ENCODE results near the gene SSC5D. TPM values are rescaled to one million over a fixed set of nuclear protein-coding genes. Genes with fewer than 3 reads are reported as not detected.

The SSC5D gene
- total RNA-seq, 4 donors from 2014 or later: 0.64 to 6.2 (median 3.0) TPM

GRCh38 chr19:55508120-55508519 is 19.9 kb downstream of the SSC5D start:
- H3K4me3 ChIP-seq (ENCODE audit: low read depth, poor library complexity, severe bottlenecking): no peak overlapping the region
- 76 to 77% methylated on average over 10 of the region's 10 CpGs for WGBS, 2 donors
- TF ChIP-seq CTCF (IDR thresholded peaks at IDR 0.05): no peak
- TF ChIP-seq POLR2A (IDR thresholded peaks at IDR 0.05): no peak
- no peak for DNase-seq (ENCODE audit: low spot score in 2 of 2)
- intact Hi-C loops (cut with DNase I; ENCODE audit: low total_unique reads): no loop called here

GRCh38 chr19:55516878-55517620 is 28.8 kb downstream of the SSC5D start:
- intact Hi-C loops (cut with DNase I; ENCODE audit: low total_unique reads): loop anchor here (5.0 to 10.0 kb wide), 2 partner anchors 98 to 115 kb away; no protein-coding TSS in a partner anchor
- WGBS, 2 donors: 9 to 11% methylated on average over 58 of the region's 61 CpGs

GRCh38 chr19:55519451-55520311 is 31.4 kb downstream of the SSC5D start:
- intact Hi-C loops (cut with DNase I; ENCODE audit: low total_unique reads): loop anchor here (5.0 to 10.0 kb wide), 2 partner anchors 95 to 113 kb away; no protein-coding TSS in a partner anchor
- no peak for TF ChIP-seq POLR2A (IDR thresholded peaks at IDR 0.05)
- TF ChIP-seq CTCF (IDR thresholded peaks at IDR 0.05): peak in 1 of 3 donors; percentile 15
- no peak for DNase-seq (ENCODE audit: low spot score in 2 of 2)
- 77 to 83% methylated on average over 10 of the region's 10 CpGs for WGBS, 2 donors
- no peak overlapping the region for H3K4me3 ChIP-seq (ENCODE audit: low read depth, poor library complexity, severe bottlenecking)

More at GRCh38 chr19:55516878-55517620, 28.8 kb downstream of the SSC5D start:
- TF ChIP-seq CTCF (IDR thresholded peaks at IDR 0.05) (peak in 1 of 3 donors; percentile 62), POLR2A (IDR thresholded peaks at IDR 0.05) (no peak)
- no peak overlapping the region for H3K4me3 ChIP-seq (ENCODE audit: low read depth, poor library complexity, severe bottlenecking)
- DNase-seq (ENCODE audit: low spot score in 2 of 2): peak; percentile 90 to 99

DNA sequence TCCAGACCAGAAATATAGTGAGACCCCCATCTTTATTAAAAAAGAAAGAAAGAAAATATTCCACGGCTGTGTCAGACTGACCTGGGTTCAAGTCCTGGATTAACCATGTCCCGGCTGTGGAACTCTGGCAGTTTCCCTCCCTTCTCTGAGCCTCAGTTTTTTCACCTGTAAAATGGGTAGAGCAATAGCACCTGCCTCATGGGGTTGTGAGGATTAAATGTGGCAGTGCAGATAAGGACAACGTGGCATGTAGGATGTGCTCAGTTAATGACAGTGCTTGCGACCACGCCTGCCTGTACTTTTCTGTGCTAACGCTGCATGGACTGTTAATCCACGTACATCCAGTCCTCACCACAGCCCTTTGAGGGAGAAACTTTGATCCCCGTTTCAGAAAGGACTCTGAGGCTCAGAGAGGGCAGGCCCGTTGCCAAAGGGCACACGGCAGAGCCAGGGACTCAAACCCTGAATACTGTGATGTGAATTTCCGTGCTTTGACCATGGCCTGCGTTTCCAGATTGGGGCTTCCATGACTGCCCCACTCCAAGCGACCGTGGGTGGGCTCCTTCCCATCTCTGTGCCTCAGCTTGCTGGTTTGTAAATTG is 32.6 kb downstream of the SSC5D start:
- no peak for TF ChIP-seq POLR2A (IDR thresholded peaks at IDR 0.05)
- TF ChIP-seq CTCF (IDR thresholded peaks at IDR 0.05): no peak
- intact Hi-C loops (cut with DNase I; ENCODE audit: low total_unique reads): no loop called here
- no peak for DNase-seq (ENCODE audit: low spot score in 2 of 2)
- no peak overlapping the region for H3K4me3 ChIP-seq (ENCODE audit: low read depth, poor library complexity, severe bottlenecking)
- 74 to 78% methylated on average over 14 of the region's 14 CpGs for WGBS, 2 donors

GRCh38 chr19:55525289-55526101 is 37.3 kb downstream of the SSC5D start:
- intact Hi-C loops (cut with DNase I; ENCODE audit: low total_unique reads): no loop called here
- no peak for DNase-seq (ENCODE audit: low spot score in 2 of 2)
- H3K4me3 ChIP-seq (ENCODE audit: low read depth, poor library complexity, severe bottlenecking): no peak overlapping the region
- 46 to 50% methylated on average over 27 to 29 of the region's 29 CpGs for WGBS, 2 donors
- TF ChIP-seq POLR2A (IDR thresholded peaks at IDR 0.05): no peak
- no peak for TF ChIP-seq CTCF (IDR thresholded peaks at IDR 0.05)
